Non-pigmented ciliary epithelial cell (primary cell): ENCODE data around the gene CD209.
"Not testable (repeated sequence)": the region's sequence is repeated elsewhere in the genome, so short reads cannot be mapped to it uniquely, and the experiment has no call there.

ENCODE experiments used
- DNase-seq: peaks from one replicate; pipeline ENCODE4 v3.0.0-alpha.2; 2010; ENCODE audit warnings: low read depth

Gene CD209

DNA sequence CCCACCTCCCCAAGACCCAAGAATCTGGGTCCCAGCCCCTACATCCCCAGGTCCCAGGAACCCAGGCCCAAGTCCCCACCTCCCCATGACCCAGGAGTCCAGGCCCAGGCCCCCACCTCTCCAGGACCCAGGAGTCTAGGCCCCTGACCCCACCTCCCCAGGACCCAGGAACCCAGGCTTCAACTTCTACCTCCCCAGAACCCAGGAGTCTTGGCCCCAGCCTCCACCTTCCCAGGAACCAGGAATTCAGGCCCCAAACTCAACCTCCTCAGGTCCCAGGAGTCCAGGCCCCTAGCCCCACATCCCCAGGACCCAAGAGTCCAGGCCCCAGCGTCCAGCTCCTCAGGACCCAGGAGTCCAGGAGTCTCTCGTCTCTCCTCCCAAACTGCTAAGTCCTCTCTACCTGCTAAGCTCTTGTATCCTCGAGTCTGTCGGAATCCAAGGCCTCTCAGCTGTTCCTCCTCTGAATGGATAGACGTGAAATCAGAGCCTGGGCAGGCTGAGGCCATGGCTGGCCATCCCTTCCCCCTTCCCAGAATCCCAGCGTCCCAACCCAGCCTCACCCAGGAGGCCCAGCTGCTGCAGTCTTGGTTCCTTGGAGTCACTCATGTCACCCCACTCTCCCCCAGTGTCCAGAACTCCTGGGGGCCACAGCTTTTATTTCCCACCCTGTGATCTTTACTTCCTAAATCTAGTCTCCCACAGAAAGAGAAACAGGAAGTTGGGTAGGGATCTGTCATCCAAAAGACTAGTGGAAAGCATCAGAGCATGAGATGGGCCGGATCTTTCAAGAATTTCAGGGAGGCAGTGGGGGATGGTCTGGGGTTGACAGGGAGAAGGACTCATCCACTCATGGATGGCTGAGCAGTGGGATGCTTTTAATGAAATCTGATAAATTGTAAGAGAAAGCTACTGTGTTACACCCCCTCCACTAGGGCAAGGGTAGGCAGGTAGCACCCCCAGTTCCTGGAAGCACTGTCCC is at the start of gene CD209:
Gene CD209, minus strand, starts transcription at position 632 of the 982 bp plus-strand sequence. Its CDS starts 23 bp downstream, at position 609.
- no peak for DNase-seq

DNA sequence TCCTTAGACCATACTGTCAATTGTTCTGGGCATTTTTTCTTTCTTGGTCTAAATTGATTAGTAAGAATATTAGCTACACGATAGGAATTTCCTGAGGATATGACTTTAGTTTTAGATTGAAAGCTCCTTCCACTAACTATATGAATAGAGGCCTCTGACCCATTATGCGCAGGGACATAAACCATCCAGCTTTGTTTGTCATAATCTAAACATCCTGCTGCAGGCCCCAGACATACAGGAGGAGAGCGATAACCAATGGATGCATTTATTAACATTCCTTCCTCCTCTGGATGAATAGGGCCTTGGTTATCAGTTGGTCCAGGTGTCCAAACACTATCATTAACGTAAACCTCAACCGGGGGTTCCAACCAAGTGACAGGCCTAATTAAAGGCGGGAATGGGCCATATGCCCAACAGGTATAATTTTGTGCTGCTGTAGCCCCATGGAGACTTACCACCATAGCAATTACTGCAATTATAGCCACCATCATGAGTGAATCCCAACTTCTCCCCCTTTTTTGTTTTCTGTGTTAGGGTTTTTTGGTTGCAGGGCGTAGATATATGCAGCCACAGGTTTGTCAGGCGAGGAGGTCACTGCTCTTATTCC is 48.3 kb upstream of the CD209 start:
- DNase-seq = no peak

DNA sequence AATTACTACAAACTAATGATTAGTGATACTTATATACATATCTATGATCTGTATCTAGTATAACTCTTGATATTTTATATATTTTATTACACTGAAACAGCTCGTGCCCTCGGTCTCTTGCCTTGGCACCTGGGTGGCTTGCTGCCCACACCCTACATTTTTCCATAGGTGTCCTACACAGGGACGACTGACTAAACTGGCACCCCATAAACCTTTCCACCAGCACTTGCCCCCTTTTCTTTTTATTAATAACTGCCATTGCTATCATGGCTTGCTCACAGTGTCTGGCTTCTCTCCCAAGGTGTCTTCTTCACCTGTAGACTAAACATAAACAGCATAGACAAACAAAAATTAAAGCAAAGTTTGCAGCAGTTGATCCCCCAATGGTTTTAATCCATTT is 46.2 kb upstream of the CD209 start:
- DNase-seq = no peak

DNA sequence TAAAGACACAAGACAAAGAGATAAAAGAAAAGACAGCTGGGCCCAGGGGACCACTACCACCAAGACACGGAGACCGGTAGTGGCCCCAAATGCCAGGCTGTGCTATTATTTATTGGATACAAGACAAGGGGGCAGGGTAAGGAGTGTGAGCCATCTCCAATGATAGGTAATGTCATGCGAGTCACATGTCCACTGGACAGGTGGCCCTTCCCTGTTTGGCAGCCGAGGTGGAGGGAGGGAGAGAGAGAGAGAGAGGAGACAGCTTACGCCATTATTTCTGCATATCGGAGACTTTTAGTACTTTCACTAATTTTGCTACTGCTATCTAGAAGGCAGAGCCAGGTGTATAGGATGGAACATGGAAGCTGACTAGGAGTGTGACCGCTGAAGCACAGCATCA is 45.4 kb upstream of the CD209 start:
- not testable (repeated sequence) for DNase-seq

DNA sequence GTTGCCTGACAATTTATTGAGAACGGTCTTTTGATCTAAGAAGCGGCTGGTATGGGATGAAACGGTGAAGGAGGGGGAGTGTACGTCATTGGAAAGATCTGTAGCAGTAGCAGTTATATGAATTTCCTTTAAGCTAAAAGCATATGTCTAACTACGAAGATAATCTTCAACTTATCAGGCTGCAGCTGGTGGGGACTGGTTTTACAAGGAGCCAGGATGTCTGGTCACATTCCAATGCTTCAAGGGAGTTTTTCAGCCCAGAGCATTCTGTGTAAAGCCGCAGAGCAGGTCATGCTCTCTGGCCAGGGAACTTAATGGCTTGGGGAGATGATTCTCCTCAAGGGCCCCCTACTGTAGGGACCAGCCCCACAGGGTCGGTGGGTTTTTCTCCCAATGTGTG is 44.9 kb upstream of the CD209 start:
- DNase-seq = no peak

- DNase-seq = no peak
Measured at GRCh38 chr19:7790416-7790815, 43.1 kb upstream of the CD209 start.

DNA sequence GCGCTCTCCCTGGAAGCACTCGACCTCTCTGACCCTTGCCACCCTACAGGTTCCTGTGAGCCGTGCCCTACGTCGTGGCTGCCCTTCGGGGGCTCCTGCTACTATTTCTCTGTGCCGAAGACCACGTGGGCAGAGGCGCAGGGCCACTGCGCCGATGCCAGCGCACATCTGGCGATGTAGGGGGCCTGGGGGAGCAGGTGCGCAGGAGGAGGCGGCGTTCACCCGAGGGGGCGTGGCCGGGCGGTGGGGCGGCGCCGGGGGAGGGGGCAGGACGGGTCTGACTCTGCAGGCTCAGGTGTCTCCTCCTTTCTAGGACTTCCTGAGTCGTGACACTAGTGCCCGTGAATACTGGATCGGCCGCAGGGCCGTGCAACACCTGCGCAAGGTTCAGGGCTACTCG is 42.1 kb upstream of the CD209 start:
- DNase-seq = no peak

DNA sequence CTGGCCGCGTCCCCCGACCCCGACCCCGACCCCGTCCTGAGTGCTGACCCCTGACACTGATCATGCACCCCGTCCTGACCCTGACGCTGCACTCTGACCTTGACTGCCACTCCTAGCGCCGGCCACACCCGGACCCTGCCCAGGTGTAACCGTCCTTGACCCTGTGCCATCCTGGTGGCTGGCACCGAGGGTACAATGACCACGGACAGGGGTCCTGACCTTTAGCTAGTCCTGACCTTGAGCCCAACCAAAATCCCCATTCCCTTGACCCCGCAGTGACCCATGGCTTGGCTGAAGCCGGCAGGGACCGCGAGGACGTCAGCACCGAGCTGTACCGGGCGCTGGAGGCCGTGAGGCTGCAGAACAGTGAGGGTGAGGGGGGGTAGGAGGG is 41.6 kb upstream of the CD209 start:
- DNase-seq = no peak

DNA sequence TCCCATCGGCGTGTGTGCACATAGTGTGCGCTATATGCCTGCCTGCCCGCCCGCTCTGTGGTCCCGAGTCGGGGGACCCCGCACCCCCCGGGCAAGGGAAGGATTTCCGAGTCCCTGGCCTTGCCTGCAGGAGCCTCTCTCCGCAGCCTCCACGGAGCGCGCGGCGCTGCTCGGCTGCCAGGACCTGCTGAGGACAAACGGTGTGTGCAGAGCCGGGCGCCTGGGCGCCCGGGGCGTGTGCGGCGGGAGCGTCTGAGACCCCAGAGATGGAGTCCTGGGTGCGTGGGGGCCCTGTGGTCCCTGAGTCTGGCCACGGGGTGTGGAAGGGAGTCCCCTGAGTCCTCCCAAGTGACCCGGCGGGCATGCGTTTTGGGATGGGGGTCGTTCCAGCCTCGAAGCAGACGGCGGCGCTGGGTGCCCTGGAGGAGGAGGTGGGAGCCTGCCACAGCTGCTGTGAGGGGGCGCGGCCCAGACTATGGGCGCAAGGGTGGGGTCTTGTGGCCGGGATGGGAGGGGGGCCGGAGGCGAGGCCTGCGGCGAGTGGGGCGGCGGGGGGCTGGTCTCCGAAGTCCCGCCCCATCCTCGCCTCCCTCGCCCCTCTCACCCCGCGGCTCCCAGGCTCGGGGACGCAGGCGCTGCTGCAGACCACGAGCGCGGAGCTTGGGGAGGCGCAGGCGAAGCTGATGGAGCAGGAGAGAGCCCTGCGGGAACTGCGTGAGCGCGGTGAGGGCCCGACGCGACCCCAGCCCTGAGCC is 41.0 kb upstream of the CD209 start:
- DNase-seq = no peak

DNA sequence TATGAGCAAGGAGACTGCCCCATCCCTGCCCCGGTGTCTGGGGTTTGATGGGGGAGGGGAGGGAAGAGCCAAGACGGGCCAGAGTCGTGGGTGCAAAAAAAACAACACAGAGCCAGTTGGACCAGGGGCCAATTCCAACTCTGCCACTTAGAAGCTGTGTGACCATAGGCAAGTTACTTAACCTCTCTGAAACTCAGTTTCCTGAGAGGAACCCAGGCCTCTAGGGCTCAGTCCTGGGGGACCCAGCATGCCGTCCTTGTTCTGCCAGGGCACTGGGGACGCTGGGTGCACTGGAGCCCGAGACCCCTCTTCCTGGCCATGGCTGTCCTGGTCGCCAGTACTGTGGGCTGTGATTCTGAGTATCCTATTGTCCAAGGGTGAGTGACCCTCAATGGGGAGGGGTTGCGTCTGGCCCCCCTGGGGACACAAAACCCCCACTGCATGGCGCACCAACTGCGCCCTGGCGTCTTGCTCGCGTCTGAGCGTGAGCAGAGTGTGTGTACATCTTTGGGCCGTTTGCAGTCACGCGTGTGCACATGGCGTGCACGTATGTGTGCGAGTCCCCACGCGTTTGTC is 40.4 kb upstream of the CD209 start:
- no peak for DNase-seq

GRCh38 chr19:7787141-7787540 is 39.8 kb upstream of the CD209 start:
- DNase-seq = no peak

GRCh38 chr19:7784856-7785255 is 37.5 kb upstream of the CD209 start:
- DNase-seq = no peak

- no peak for DNase-seq
Measured at GRCh38 chr19:7783991-7784423, 36.7 kb upstream of the CD209 start.

DNA sequence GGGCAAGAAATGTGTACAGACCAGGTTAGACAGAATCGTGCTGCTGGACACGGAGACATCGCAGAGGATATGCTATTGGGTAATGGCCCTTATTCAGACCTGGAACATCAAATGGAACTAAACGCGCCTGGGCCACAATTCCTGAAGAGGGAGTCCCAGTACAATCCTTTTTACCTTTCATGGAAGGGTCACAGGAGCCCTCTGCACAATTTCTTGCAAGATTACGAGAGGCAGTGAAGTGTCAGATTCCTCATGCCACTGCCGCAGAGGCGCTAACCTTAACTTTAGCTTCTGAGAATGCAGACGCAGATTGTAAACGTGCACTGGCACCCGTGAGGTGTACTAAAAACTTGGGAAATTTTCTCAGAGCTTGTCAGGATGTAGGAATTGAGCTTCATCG is 33.8 kb upstream of the CD209 start:
- DNase-seq = no peak

- no peak for DNase-seq
Measured at GRCh38 chr19:7779631-7780486, 32.5 kb upstream of the CD209 start.

DNA sequence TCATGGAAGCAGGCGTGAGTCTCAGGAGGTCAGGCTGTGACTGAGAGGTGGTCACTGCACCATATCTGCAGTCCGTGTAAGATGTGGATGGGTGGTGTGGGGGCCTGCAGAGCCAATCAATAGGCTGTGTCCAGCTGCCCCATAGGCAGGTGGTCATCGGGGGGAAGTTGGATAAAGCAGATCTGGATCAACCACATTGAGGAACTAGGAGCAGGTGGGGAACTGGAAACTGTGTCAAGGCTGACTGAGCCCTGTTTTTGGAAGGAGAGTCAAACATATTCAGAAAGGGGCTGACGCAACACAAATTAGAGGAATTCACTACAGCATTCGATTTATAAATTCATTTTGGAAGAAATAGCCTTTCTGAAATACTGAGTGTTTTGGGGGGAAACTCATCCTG is 30.7 kb upstream of the CD209 start:
- no peak for DNase-seq

GRCh38 chr19:7775761-7776160 is 28.4 kb upstream of the CD209 start:
- no peak for DNase-seq

- DNase-seq = no peak
Measured at GRCh38 chr19:7773841-7774240, 26.5 kb upstream of the CD209 start.

DNA sequence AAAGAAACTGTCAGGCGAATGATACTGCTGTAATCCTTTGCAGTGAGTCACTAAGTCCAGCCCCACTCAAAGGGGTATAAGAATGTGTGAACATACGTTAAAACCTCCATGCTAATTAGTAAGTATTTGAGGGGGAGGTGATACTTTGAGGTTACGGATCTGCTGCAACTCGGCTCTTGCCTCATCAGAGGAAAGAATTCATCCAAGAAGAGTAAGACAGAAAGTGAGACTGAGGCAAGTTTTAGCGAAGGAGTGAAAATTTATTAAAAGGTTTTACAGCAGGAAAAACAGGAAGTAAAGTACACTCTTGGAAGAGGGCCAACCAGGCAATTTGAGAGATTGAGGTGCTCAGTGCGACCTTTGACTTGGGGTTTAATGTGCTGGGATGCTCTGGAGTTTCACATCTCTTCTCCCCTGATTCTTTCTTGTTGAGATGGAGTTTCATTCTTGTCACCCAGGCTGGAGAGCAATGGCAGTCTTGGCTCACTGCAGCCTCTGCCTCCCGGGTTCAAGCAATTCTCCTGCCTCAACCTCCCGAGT is 25.5 kb upstream of the CD209 start:
- no peak for DNase-seq

DNA sequence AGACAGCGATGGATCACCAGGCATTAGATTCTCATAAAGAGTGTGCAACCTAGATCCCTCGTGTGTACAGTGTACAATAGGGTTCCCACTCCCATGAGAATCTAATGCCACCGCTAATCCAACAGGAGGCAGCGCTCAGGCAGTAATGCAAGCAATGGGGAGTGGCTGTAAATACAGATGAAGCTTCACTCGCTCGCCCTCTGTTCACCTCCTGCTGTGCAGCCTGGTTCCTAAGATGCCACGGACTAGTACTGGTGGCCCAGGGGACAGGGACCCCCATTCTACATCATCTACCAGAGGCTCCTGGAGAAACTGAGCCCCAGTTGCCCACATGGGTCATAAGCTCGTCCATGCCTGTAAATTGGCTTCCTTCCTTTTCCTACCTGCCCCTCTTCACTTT is 23.7 kb upstream of the CD209 start:
- no peak for DNase-seq

DNA sequence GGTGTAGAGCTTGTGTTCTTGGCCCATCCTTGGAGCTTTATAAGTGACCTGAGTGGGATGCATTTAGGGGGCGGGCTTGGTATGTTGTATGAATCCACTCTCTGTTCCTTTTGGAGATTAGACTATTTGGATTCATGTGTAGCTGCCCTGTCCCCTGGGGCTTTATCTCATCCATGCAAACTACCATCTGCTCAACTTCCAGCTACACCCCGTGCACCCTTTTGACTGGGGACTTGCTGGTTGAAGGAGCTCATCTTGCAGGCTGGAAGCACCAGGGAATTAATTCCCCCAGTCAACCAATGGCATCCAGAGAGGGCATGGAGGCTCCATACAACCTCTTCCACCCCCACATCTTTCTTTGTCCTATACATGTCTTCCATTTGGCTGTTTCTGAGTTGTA is 21.8 kb upstream of the CD209 start:
- no peak for DNase-seq
